Kidney glomerular epithelial cell (primary cell): Measurements from ENCODE around the gene PKIB.

Source experiments
- DNase-seq: peaks from one replicate; lab custom pipeline; 2025; lab: John Stamatoyannopoulos, UW

The PKIB gene

GRCh38 chr6:122666418-122666817 lies 56.2 kb downstream of the PKIB start:
- DNase-seq = no peak

- no peak for DNase-seq
Observed at GRCh38 chr6:122669418-122669817, 59.2 kb downstream of the PKIB start.

GRCh38 chr6:122669868-122670267 lies 59.7 kb downstream of the PKIB start:
- DNase-seq = peak; percentile 20

- DNase-seq = no peak
Observed at GRCh38 chr6:122671251-122671650, 61.0 kb downstream of the PKIB start.

GRCh38 chr6:122673343-122673961 lies 63.2 kb downstream of the PKIB start:
- peak; percentile 5 for DNase-seq

GRCh38 chr6:122676146-122676545 lies 65.9 kb downstream of the PKIB start:
- no peak for DNase-seq

GRCh38 chr6:122676688-122677087 lies 66.5 kb downstream of the PKIB start:
- no peak for DNase-seq

- no peak for DNase-seq
Observed at GRCh38 chr6:122677406-122677805, 67.2 kb downstream of the PKIB start.

GRCh38 chr6:122678841-122679240 lies 68.6 kb downstream of the PKIB start:
- no peak for DNase-seq

- DNase-seq = no peak
Observed at GRCh38 chr6:122681705-122682104, 71.5 kb downstream of the PKIB start.

GRCh38 chr6:122683989-122684651 lies 73.9 kb downstream of the PKIB start:
- DNase-seq = no peak

- DNase-seq = peak; percentile 43
Observed at GRCh38 chr6:122692175-122692598, 82.0 kb downstream of the PKIB start.

GRCh38 chr6:122692807-122693580 lies 82.8 kb downstream of the PKIB start:
- no peak for DNase-seq

GRCh38 chr6:122694075-122694474 lies 83.9 kb downstream of the PKIB start:
- DNase-seq = no peak

GRCh38 chr6:122694602-122695001 lies 84.4 kb downstream of the PKIB start:
- no peak for DNase-seq

GRCh38 chr6:122695188-122695587 lies 85.0 kb downstream of the PKIB start:
- no peak for DNase-seq

GRCh38 chr6:122696079-122696478 lies 85.9 kb downstream of the PKIB start:
- peak; percentile 89 for DNase-seq

- DNase-seq = peak; percentile 74
Observed at GRCh38 chr6:122696853-122697252, 86.6 kb downstream of the PKIB start.

- DNase-seq = no peak
Observed at GRCh38 chr6:122697458-122697857, 87.3 kb downstream of the PKIB start.

GRCh38 chr6:122701666-122702065 lies 91.5 kb downstream of the PKIB start:
- no peak for DNase-seq

GRCh38 chr6:122702841-122703240 lies 92.6 kb downstream of the PKIB start:
- DNase-seq = no peak

- no peak for DNase-seq
Observed at GRCh38 chr6:122704066-122704465, 93.9 kb downstream of the PKIB start.

GRCh38 chr6:122709922-122710512 lies 99.8 kb downstream of the PKIB start:
- no peak for DNase-seq
